Placental epithelial cell (primary cell): ENCODE measurements around the gene GNPNAT1. TPM values are rescaled to one million over a fixed set of nuclear protein-coding genes. Genes with fewer than 3 reads are reported as not detected.

Source experiments
- small RNA-seq: library from RNA; depleted of rRNA; stranded (forward); fragments of <200 nt; gene quantifications from one replicate; pipeline ENCODE3, GENCODE V24; 2012
- total RNA-seq: library from RNA; depleted of rRNA; stranded (reverse); fragments of >200 nt; gene quantifications from 2 replicates; pipeline ENCODE4 v1.2.3, GENCODE V29; 2012

Gene GNPNAT1
- total RNA-seq = 11.0 and 23.7 TPM in 2 replicates

GRCh38 chr14:52791223-52792096 is at the start of gene GNPNAT1:
GNPNAT1 (minus strand) TSS chr14:52791607; CDS start chr14:52784650, 6,957 bp downstream.

GRCh38 chr14:52729925-52730708 is 61.3 kb downstream of the GNPNAT1 start, which contains the start of gene STYX:
STYX (plus strand) TSS chr14:52730166; CDS start chr14:52730475, 309 bp downstream.

Small RNA genes within 50 kb of the gene (small RNA-seq; reads per million reads assigned to genes)
- gene AL139317.2 = not detected

Other genes with a start within 250 kb of the GNPNAT1 start
- 2.7 and 4.3 TPM in 2 replicates for gene TXNDC16, start 239.1 kb downstream of the GNPNAT1 start, total RNA-seq
- gene GPR137C, start 238.8 kb downstream of the GNPNAT1 start, total RNA-seq = 0.39 and 0.98 TPM in 2 replicates
- 36.1 and 95.8 TPM in 2 replicates for gene ERO1A, start 96.0 kb downstream of the GNPNAT1 start, total RNA-seq
- gene PSMC6, start 84.4 kb downstream of the GNPNAT1 start, total RNA-seq = 80.9 and 86.9 TPM in 2 replicates
- 19.6 and 29.7 TPM in 2 replicates for gene STYX, start 61.4 kb downstream of the GNPNAT1 start, total RNA-seq
- gene FERMT2, start 159.4 kb upstream of the GNPNAT1 start, total RNA-seq = 55.4 and 104 TPM in 2 replicates